Calu3 (cell line): Measurements from ENCODE around the gene EPHA3. TPM values are rescaled to one million over a fixed set of nuclear protein-coding genes. Genes with fewer than 3 reads are reported as not detected.

Source experiments
- Bru-seq: library from RNA; stranded (reverse); fragments of 400-500 nt; gene quantifications from one replicate; lab custom pipeline; 2021; lab: Mats Ljungman, UMichigan
- BruChase-seq, 2 experiments: library from RNA; stranded (reverse); fragments of 400-500 nt; gene quantifications; one replicate each; lab custom pipeline; 2021; lab: Mats Ljungman, UMichigan
- BruUV-seq: library from RNA; stranded (reverse); fragments of 400-500 nt; replicated peaks from 2 replicates; lab custom pipeline; 2021; lab: Mats Ljungman, UMichigan
- CTCF ChIA-PET: fragments of 300-600 bp; sonication (Branson Sonifier 250); formaldehyde crosslinking; loops from one replicate; lab custom pipeline; 2022; ENCODE audit warnings: antibody characterized with exemption; lab: Charles Lee
- DNase-seq: peaks from one replicate; pipeline ENCODE4 v3.0.0; 2022
- H3K27ac Mint-ChIP-seq: one replicate; pipeline ENCODE4 v1.8.0; 2022; ENCODE audit warnings: mixed read lengths; ENCODE audit not compliant: unreplicated experiment
- H3K27me3 Mint-ChIP-seq: one replicate; pipeline ENCODE4 v1.8.0; 2022; ENCODE audit warnings: mixed read lengths; ENCODE audit not compliant: unreplicated experiment
- H3K36me3 Mint-ChIP-seq: one replicate; pipeline ENCODE4 v1.8.0; 2022; ENCODE audit warnings: mild to moderate bottlenecking, moderate library complexity, mixed read lengths; ENCODE audit not compliant: insufficient read depth, unreplicated experiment
- H3K4me1 Mint-ChIP-seq: one replicate; pipeline ENCODE4 v1.8.0; 2022; ENCODE audit warnings: mild to moderate bottlenecking, low read depth, mixed read lengths; ENCODE audit not compliant: unreplicated experiment
- H3K4me3 Mint-ChIP-seq: one replicate; pipeline ENCODE4 v1.8.0; 2022; ENCODE audit warnings: mild to moderate bottlenecking, low read depth, moderate library complexity, mixed read lengths; ENCODE audit not compliant: unreplicated experiment
- H3K9me3 Mint-ChIP-seq: one replicate; pipeline ENCODE4 v1.8.0; 2022; ENCODE audit warnings: low read depth, mixed read lengths; ENCODE audit not compliant: unreplicated experiment
- CTCF ChIP-seq: fragments of 200-600 bp; IDR thresholded peaks from one replicate; pipeline ENCODE4 v1.8.0; 2022; ENCODE audit warnings: antibody characterized with exemption; ENCODE audit not compliant: unreplicated experiment
- intact Hi-C: fragments of 100-400 bp; cut with micrococcal nuclease; formaldehyde crosslinking; loops from one replicate; pipeline ENCODE4 v1.10.0; 2022; ENCODE audit not compliant: unreplicated experiment
- long read RNA-seq: library from polyadenylated mRNA; stranded (forward); transcript quantifications from one replicate; pipeline ENCODE4 v2.0.0, GENCODE V29; 2022
- total RNA-seq: library from RNA; stranded (reverse); gene quantifications from 2 replicates; pipeline ENCODE4 v1.2.3, GENCODE V29; 2022

EPHA3 gene
- total RNA-seq = 28.8 and 31.6 TPM in 2 replicates
- percentile 78 among the genes with signal in this experiment for Bru-seq, nascent RNA
- BruChase-seq, experiment 1, labeled RNA remaining after a 6-hour chase = percentile 65 among the genes with signal in this experiment
- percentile 58 among the genes with signal in this experiment for BruChase-seq, experiment 2, labeled RNA remaining after a 2-hour chase
- long read RNA-seq, full-length matches to known transcripts = 7 of 18 reads
- long read RNA-seq, partial matches to known transcripts = 5 of 18 reads
- long read RNA-seq, other reads (novel, unspliced or antisense) = 6 of 18 reads

- intact Hi-C loops = loop anchor here (5.0 kb wide), 2 partner anchors 745 to 985 kb away; no protein-coding TSS in a partner anchor
These were observed at the start of gene EPHA3 for GRCh38 chr3:89107461-89108290. Gene EPHA3 (plus strand): TSS chr3:89107621. CDS start chr3:89107749, 128 bp downstream.

GRCh38 chr3:89058371-89058770 is 49.0 kb upstream of the EPHA3 start:
- H3K27ac Mint-ChIP-seq = no peak overlapping the region
- H3K36me3 Mint-ChIP-seq = no peaks in the 10 kb centered on the region
- peaks cover 10% of the 10 kb centered on the region for H3K4me1 Mint-ChIP-seq
- H3K4me3 Mint-ChIP-seq = no peak overlapping the region
- CTCF ChIA-PET = no interaction called here
- TF ChIP-seq CTCF = no peak
- intact Hi-C loops = no loop called here
- no peaks in the 10 kb centered on the region for H3K27me3 Mint-ChIP-seq
- no peak for DNase-seq
- BruUV-seq = no TSS peak
- no peaks in the 10 kb centered on the region for H3K9me3 Mint-ChIP-seq

More at GRCh38 chr3:89107461-89108290, at the start of gene EPHA3:
- H3K9me3 Mint-ChIP-seq = no peaks in the 10 kb centered on the region
- CTCF ChIA-PET = interaction anchor here (1.0 kb wide), 1 partner anchor 9 kb away, joined by 4 read pairs; no protein-coding TSS in a partner anchor
- H3K4me1 Mint-ChIP-seq = peaks cover 11% of the 10 kb centered on the region
- H3K27ac Mint-ChIP-seq = peak within 1 kb of the TSS; percentile 50
- TSS peak; percentile 53 for BruUV-seq
- peaks cover 20% of the 10 kb centered on the region for H3K36me3 Mint-ChIP-seq
- TF ChIP-seq CTCF = no peak
- H3K27me3 Mint-ChIP-seq = no peaks in the 10 kb centered on the region
- DNase-seq = peak; percentile 89
- peak within 1 kb of the TSS; percentile 79 for H3K4me3 Mint-ChIP-seq

- no TSS peak for BruUV-seq
- CTCF ChIA-PET = interaction anchor here (0.5 kb wide), 1 partner anchor 15 kb away, joined by 3 read pairs; no protein-coding TSS in a partner anchor
- no peaks in the 10 kb centered on the region for H3K36me3 Mint-ChIP-seq
These were observed 48.1 kb upstream of the EPHA3 start for GRCh38 chr3:89059211-89059925.

More at GRCh38 chr3:89059211-89059925, 48.1 kb upstream of the EPHA3 start:
- Mint-ChIP-seq H3K9me3 (no peaks in the 10 kb centered on the region), H3K4me3 (no peak overlapping the region), H3K27me3 (no peaks in the 10 kb centered on the region), H3K27ac (no peak overlapping the region), H3K4me1 (peaks cover 10% of the 10 kb centered on the region)
- TF ChIP-seq CTCF = no peak
- peak; percentile 10 for DNase-seq
- intact Hi-C loops = no loop called here
